Loucy (cell line): Measurements from ENCODE around the gene IFNK.

Experiments used
- EZH2phosphoT487 ChIP-seq: fragments of 200-600 bp; IDR thresholded peaks from 2 replicates; pipeline ENCODE4 v1.6.1; 2018; ENCODE audit warnings: antibody characterized with exemption, mild to moderate bottlenecking, moderate library complexity, borderline replicate concordance
- TF ChIP-seq, protein P1 (sequence below): fragments of 200-600 bp; sonication (generic); conservative IDR thresholded peaks from 2 replicates; pipeline ENCODE4 v1.5.1; 2014; ENCODE audit warnings: mild to moderate bottlenecking, antibody characterized with exemption, low read length

DNA sequence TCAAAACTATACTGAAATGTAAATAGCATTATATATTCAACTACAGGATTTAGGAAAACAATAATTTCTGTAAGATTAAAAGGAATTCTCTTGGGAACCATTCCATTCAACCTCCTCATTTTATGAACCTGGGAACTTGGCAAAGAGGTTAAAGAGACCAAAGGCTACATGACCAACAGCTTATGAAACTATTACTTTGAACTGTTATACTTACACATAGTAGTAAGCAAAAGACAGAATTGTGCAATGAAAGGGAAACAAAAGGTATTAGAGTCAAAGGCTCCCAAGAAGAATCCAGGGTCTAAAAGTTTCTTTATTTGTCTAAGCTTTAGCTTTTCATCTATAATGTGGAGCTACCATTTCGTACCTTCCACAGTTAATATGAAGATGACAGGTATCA is 42.0 kb downstream of the IFNK start:
- TF ChIP-seq, protein P1, sequence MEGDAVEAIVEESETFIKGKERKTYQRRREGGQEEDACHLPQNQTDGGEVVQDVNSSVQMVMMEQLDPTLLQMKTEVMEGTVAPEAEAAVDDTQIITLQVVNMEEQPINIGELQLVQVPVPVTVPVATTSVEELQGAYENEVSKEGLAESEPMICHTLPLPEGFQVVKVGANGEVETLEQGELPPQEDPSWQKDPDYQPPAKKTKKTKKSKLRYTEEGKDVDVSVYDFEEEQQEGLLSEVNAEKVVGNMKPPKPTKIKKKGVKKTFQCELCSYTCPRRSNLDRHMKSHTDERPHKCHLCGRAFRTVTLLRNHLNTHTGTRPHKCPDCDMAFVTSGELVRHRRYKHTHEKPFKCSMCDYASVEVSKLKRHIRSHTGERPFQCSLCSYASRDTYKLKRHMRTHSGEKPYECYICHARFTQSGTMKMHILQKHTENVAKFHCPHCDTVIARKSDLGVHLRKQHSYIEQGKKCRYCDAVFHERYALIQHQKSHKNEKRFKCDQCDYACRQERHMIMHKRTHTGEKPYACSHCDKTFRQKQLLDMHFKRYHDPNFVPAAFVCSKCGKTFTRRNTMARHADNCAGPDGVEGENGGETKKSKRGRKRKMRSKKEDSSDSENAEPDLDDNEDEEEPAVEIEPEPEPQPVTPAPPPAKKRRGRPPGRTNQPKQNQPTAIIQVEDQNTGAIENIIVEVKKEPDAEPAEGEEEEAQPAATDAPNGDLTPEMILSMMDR, result no peak
- TF ChIP-seq EZH2phosphoT487, result no peak
